A549 (cell line): ENCODE measurements around the gene TRIO. TPM values are rescaled to one million over a fixed set of nuclear protein-coding genes. Genes with fewer than 3 reads are reported as not detected.

Experiments
- ATAC-seq, 2 experiments: fragments of 200-7000 bp in 1 of 2; fragments of >200 bp in 1 of 2; cut with Nextera tagmentation in 1 of 2; cut with Tn5 transposase in 1 of 2; 3 replicates each; pipeline versions ENCODE4 v1.8.0 to v1.9.1; 2018 to 2020; ENCODE audit warnings: mild to moderate bottlenecking in 1 of 2, moderate library complexity in 1 of 2
- CTCF ChIA-PET: fragments of 300-600 bp; sonication (Branson Sonifier 250); formaldehyde crosslinking; extraction: SDS; loops from one replicate; lab custom pipeline; 2021; ENCODE audit warnings: antibody characterized with exemption, inconsistent platforms; lab: Yijun Ruan, JAX
- POLR2A ChIA-PET: fragments of 350-600 bp; formaldehyde crosslinking; extraction: SDS; loops from one replicate; lab custom pipeline; 2021; ENCODE audit warnings: antibody characterized with exemption, inconsistent platforms; lab: Yijun Ruan, JAX
- DNase-seq, 2 experiments: peaks; one replicate each; pipeline versions ENCODE4 v3.0.0 to v3.0.0-alpha.2; 2011 to 2016; ENCODE audit warnings: low read depth in 1 of 2, low spot score in 1 of 2
- FAIRE-seq: peaks from 2 replicates; lab custom pipeline; 2011; peaks lifted over from hg19 to GRCh38; lab: Jason Lieb, UNC
- H3K27ac ChIP-seq, 2 experiments: fragments of >200 bp; sonication (Bioruptor Twin); formaldehyde crosslinking; 3 replicates each; pipeline ENCODE4 v1.5.1; 2016 to 2017
- H3K4me1 ChIP-seq: fragments of >200 bp; sonication (Bioruptor Twin); formaldehyde crosslinking; 3 replicates; pipeline ENCODE4 v1.6.1; 2016
- H3K4me2 ChIP-seq: fragments of >200 bp; sonication (Bioruptor Twin); formaldehyde crosslinking; 3 replicates; pipeline ENCODE4 v1.6.1; 2016
- H3K4me3 ChIP-seq: fragments of >200 bp; sonication (Bioruptor Twin); formaldehyde crosslinking; 3 replicates; pipeline ENCODE4 v1.5.1; 2016
- H3K9me3 ChIP-seq: fragments of >200 bp; sonication (Bioruptor Twin); formaldehyde crosslinking; 3 replicates; pipeline ENCODE4 v1.6.1; 2016
- CEBPB ChIP-seq, 2 experiments: fragments of >200 bp in 1 of 2; sonication (Bioruptor Twin) in 1 of 2; formaldehyde crosslinking in 1 of 2; IDR thresholded peaks; 2 replicates each; pipeline ENCODE4 v1.6.1; 2012 to 2016
- E2F6 ChIP-seq: IDR thresholded peaks from 2 replicates; pipeline ENCODE4 v1.6.1; 2012; ENCODE audit warnings: low read depth, borderline replicate concordance
- EHMT2 ChIP-seq: fragments of 200-600 bp; sonication (generic); IDR thresholded peaks from 2 replicates; pipeline ENCODE4 v1.6.1; 2016; ENCODE audit warnings: antibody characterized with exemption, low read depth, mild to moderate bottlenecking, moderate library complexity
- FOSB ChIP-seq: fragments of 250-450 bp; sonication (Bioruptor Pico); IDR thresholded peaks from 2 replicates; pipeline ENCODE4 v1.5.0; 2020; ENCODE audit warnings: mild to moderate bottlenecking, moderate library complexity
- FOSL2 ChIP-seq, 2 experiments: fragments of 450-650 bp in 1 of 2; fragments of >200 bp in 1 of 2; sonication (Bioruptor Twin) in 1 of 2; formaldehyde crosslinking; IDR thresholded peaks; 2 replicates each; pipeline versions ENCODE4 v1.5.0 to v1.6.1; 2016 to 2020; ENCODE audit warnings: mild to moderate bottlenecking in 1 of 2, moderate library complexity in 1 of 2
- FOXS1 ChIP-seq: fragments of 250-450 bp; sonication (Bioruptor Pico); IDR thresholded peaks from 2 replicates; pipeline ENCODE4 v1.5.0; 2020; ENCODE audit warnings: mild to moderate bottlenecking, moderate library complexity
- HES2 ChIP-seq: fragments of >200 bp; sonication (Bioruptor Twin); formaldehyde crosslinking; IDR thresholded peaks from 2 replicates; pipeline ENCODE4 v1.6.1; 2016
- HMGXB4 ChIP-seq: fragments of 250-450 bp; sonication (Bioruptor Pico); IDR thresholded peaks from 2 replicates; pipeline ENCODE4 v1.5.0; 2021; ENCODE audit warnings: mild to moderate bottlenecking, moderate library complexity, borderline replicate concordance
- HOXB13 ChIP-seq: fragments of 250-450 bp; sonication (Bioruptor Pico); IDR thresholded peaks from 2 replicates; pipeline ENCODE4 v1.5.0; 2020; ENCODE audit warnings: low read depth, mild to moderate bottlenecking, moderate library complexity
- JUN ChIP-seq, 2 experiments: fragments of >200 bp; sonication (Bioruptor Twin); formaldehyde crosslinking; IDR thresholded peaks; 2 replicates in 1 of 2; 3 replicates in 1 of 2; pipeline ENCODE4 v1.6.1; 2016 to 2017
- KDM5A ChIP-seq: fragments of 200-600 bp; sonication (generic); IDR thresholded peaks from 2 replicates; pipeline ENCODE4 v1.6.1; 2016; ENCODE audit warnings: antibody characterized with exemption, mild to moderate bottlenecking
- MAX ChIP-seq: IDR thresholded peaks from 2 replicates; pipeline ENCODE4 v1.6.1; 2012
- NFE2L2 ChIP-seq: fragments of 150-350 bp; conservative IDR thresholded peaks from 2 replicates; pipeline ENCODE4 v1.6.1; 2014; ENCODE audit warnings: low read length
- NR3C1 ChIP-seq: fragments of >200 bp; sonication (Bioruptor Twin); formaldehyde crosslinking; IDR thresholded peaks from 3 replicates; pipeline ENCODE4 v1.6.1; 2017
- POLR2AphosphoS2 ChIP-seq: conservative IDR thresholded peaks from 2 replicates; pipeline ENCODE4 v1.6.1; 2012; ENCODE audit warnings: low read length, improper control_type of control experiment, inconsistent platforms
- RAD21 ChIP-seq, 2 experiments: fragments of >200 bp in 1 of 2; sonication (Bioruptor Twin) in 1 of 2; formaldehyde crosslinking in 1 of 2; IDR thresholded peaks in 1 of 2; conservative IDR thresholded peaks in 1 of 2; 2 replicates in 1 of 2; 3 replicates in 1 of 2; pipeline ENCODE4 v1.6.1; 2012 to 2018; ENCODE audit warnings: inconsistent platforms in 1 of 2
- RFX5 ChIP-seq: fragments of 450-650 bp; IDR thresholded peaks from 2 replicates; pipeline ENCODE4 v1.7.1; 2014; ENCODE audit warnings: antibody characterized with exemption, mild to moderate bottlenecking, moderate library complexity
- RNF2 ChIP-seq: fragments of 200-600 bp; sonication (generic); IDR thresholded peaks from 2 replicates; pipeline ENCODE4 v1.6.1; 2016; ENCODE audit warnings: low read depth, mild to moderate bottlenecking, antibody characterized with exemption, moderate library complexity, borderline replicate concordance
- SREBF2 ChIP-seq: fragments of 450-650 bp; IDR thresholded peaks from 2 replicates; pipeline ENCODE4 v1.6.1; 2014; ENCODE audit warnings: mild to moderate bottlenecking, moderate library complexity
- TFCP2L1 ChIP-seq: fragments of 250-450 bp; sonication (Bioruptor Pico); IDR thresholded peaks from 2 replicates; pipeline ENCODE4 v1.5.0; 2021; ENCODE audit warnings: mild to moderate bottlenecking
- USF2 ChIP-seq: fragments of 450-650 bp; IDR thresholded peaks from 2 replicates; pipeline ENCODE4 v1.6.1; 2014; ENCODE audit warnings: antibody characterized with exemption
- ZC3H11A ChIP-seq: fragments of 450-650 bp; IDR thresholded peaks from 2 replicates; pipeline ENCODE4 v1.6.1; 2014; ENCODE audit warnings: antibody characterized with exemption, mild to moderate bottlenecking
- ZFP36 ChIP-seq: fragments of 450-650 bp; IDR thresholded peaks from 2 replicates; pipeline ENCODE4 v1.6.1; 2014; ENCODE audit warnings: borderline replicate concordance; ENCODE audit not compliant: partially characterized antibody
- ZNF302 ChIP-seq: fragments of 250-450 bp; sonication (Bioruptor Pico); IDR thresholded peaks from 2 replicates; pipeline ENCODE4 v1.9.0; 2021; ENCODE audit warnings: inconsistent platforms, mild to moderate bottlenecking, moderate library complexity
- WGBS: methylation state at CpG from one replicate; pipeline ENCODE4 v1.1.6; 2017; ENCODE audit errors: missing lambda C conversion rate; 5-methylcytosine and 5-hydroxymethylcytosine counted together
- polyA plus RNA-seq, 4 experiments: library from polyadenylated mRNA; depleted of rRNA in 3 of 4; stranded (reverse); fragments of >200 nt; fragmentation: RNase III in 1 of 4; extraction: RNeasy Plus Mini Kit Qiagen cat#74134 plus additional on column Dnase treatment in 1 of 4; gene quantifications; 2 replicates in 3 of 4; 3 replicates in 1 of 4; pipeline ENCODE4 v1.2.3, GENCODE V29; 2011 to 2017

TRIO gene
- polyA plus RNA-seq, 2 of the 4 experiments (the other 2 are of a cell fraction): 47.5 to 79.0 TPM

GRCh38 chr5:14426521-14426920 is 283.4 kb downstream of the TRIO start:
- no peaks in the 10 kb centered on the region for H3K9me3 ChIP-seq
- 93% methylated on average over 10 of the region's 10 CpGs for WGBS
- no peak for ATAC-seq

GRCh38 chr5:14428302-14429081 is 285.4 kb downstream of the TRIO start:
- CTCF ChIA-PET: interaction anchor here (0.8 to 1.0 kb wide), 4 partner anchors 11 to 220 kb away, joined by 3 read pairs; no protein-coding TSS in a partner anchor
- no peak for FAIRE-seq

More at GRCh38 chr5:14426521-14426920, 283.4 kb downstream of the TRIO start:
- Histone ChIP-seq H3K4me1 (no peaks in the 10 kb centered on the region), H3K27ac (no peak overlapping the region)
- no peak for FAIRE-seq
- POLR2A ChIA-PET: no interaction called here
- TF ChIP-seq TFCP2L1 (no peak), NR3C1 (no peak), KDM5A (no peak), ZNF302 (no peak), HES2 (no peak), RNF2 (no peak)
- TF ChIP-seq, all 56 proteins: peak for 0
- H3K4me3 ChIP-seq: no peak overlapping the region
- no peak overlapping the region for H3K4me2 ChIP-seq
- no peak for DNase-seq
- CTCF ChIA-PET: interaction anchor here (1.5 kb wide), 1 partner anchor 577 kb away, joined by 3 read pairs; no protein-coding TSS in a partner anchor

GRCh38 chr5:14429101-14430050 is 286.2 kb downstream of the TRIO start:
- Histone ChIP-seq H3K4me2 (no peak overlapping the region), H3K9me3 (no peaks in the 10 kb centered on the region), H3K27ac (no peak overlapping the region), H3K4me3 (no peak overlapping the region), H3K4me1 (no peaks in the 10 kb centered on the region)
- FAIRE-seq (no peak), ATAC-seq (no peak), DNase-seq (no peak)
- POLR2A ChIA-PET: no interaction called here
- WGBS: 92% methylated on average over 13 of the region's 13 CpGs
- CTCF ChIA-PET: interaction anchor here (0.8 to 1.6 kb wide), 4 partner anchors 11 to 219 kb away, joined by 3 read pairs; no protein-coding TSS in a partner anchor
- TF ChIP-seq E2F6 (no peak), JUN (IDR thresholded peaks at IDR 0.05) (no peak), FOSL2 (IDR thresholded peaks at IDR 0.05) (no peak), FOSL2 (CRISPR knock-in tag; IDR thresholded peaks at IDR 0.05) (no peak), HMGXB4 (no peak), RAD21 (conservative IDR thresholded peaks at IDR 0.05 in 1 of 2, IDR thresholded peaks at IDR 0.05 in 1 of 2) (no peak), RFX5 (no peak), MAX (no peak)

More at GRCh38 chr5:14428302-14429081, 285.4 kb downstream of the TRIO start:
- DNase-seq (no peak), ATAC-seq (no peak; a peak in 1 of 6 replicates)
- POLR2A ChIA-PET: no interaction called here
- no peaks in the 10 kb centered on the region for H3K4me1 ChIP-seq
- H3K4me3 ChIP-seq: no peak overlapping the region
- H3K9me3 ChIP-seq: no peaks in the 10 kb centered on the region
- no peak overlapping the region for H3K4me2 ChIP-seq
- 80% methylated on average over 12 of the region's 12 CpGs for WGBS
- TF ChIP-seq FOSB (CRISPR knock-in tag) (no peak), NFE2L2 (no peak), FOSL2 (IDR thresholded peaks at IDR 0.05) (no peak), FOSL2 (CRISPR knock-in tag; IDR thresholded peaks at IDR 0.05) (no peak), NR3C1 (no peak), MAX (no peak), HOXB13 (CRISPR knock-in tag) (no peak), POLR2AphosphoS2 (no peak), CEBPB (IDR thresholded peaks at IDR 0.05) (no peak), ZC3H11A (no peak), SREBF2 (no peak), E2F6 (no peak), USF2 (no peak), FOXS1 (no peak), TFCP2L1 (no peak), ZFP36 (no peak), EHMT2 (no peak), RFX5 (no peak)
- no peak overlapping the region for H3K27ac ChIP-seq
